Fibroblast of lung (primary cell): Measurements from ENCODE around the gene SYNJ1. TPM values are rescaled to one million over a fixed set of nuclear protein-coding genes. Genes with fewer than 3 reads are reported as not detected.

Experiments used
- DNase-seq, 2 donors: peaks; one replicate each; pipeline versions ENCODE4 v3.0.0 to v3.0.0-alpha.2; 2010; ENCODE audit warnings: low read depth in 2 of 2
- H2AFZ ChIP-seq: 2 replicates; pipeline ENCODE4 v1.5.1; 2012; ENCODE audit warnings: low read length, control low read depth, inconsistent platforms
- H3K27ac ChIP-seq: 2 replicates; pipeline ENCODE4 v1.5.1; 2011; ENCODE audit warnings: low read length, control low read depth; ENCODE audit not compliant: insufficient read depth
- H3K27me3 ChIP-seq: 2 replicates; pipeline ENCODE4 v1.5.1; 2011; ENCODE audit warnings: mild to moderate bottlenecking, low read length; ENCODE audit not compliant: control insufficient read depth, insufficient read depth
- H3K36me3 ChIP-seq: 2 replicates; pipeline ENCODE4 v1.5.1; 2011; ENCODE audit warnings: low read length; ENCODE audit not compliant: control insufficient read depth, insufficient read depth
- H3K4me1 ChIP-seq: 2 replicates; pipeline ENCODE4 v1.5.1; 2011; ENCODE audit warnings: low read length; ENCODE audit not compliant: control insufficient read depth, insufficient read depth; ENCODE audit errors: extremely low read depth
- H3K4me2 ChIP-seq: 2 replicates; pipeline ENCODE4 v1.5.1; 2011; ENCODE audit warnings: low read length, control low read depth; ENCODE audit not compliant: insufficient read depth; ENCODE audit errors: extremely low read depth
- H3K4me3 ChIP-seq, 4 experiments: fragments of 200-600 bp in 1 of 4; sonication (generic) in 1 of 4; replicated peaks in 1 of 4; 2 replicates each; pipeline ENCODE4 v1.5.1; 2011 to 2016; ENCODE audit warnings: low read length in 4 of 4, low read depth in 3 of 4, mild to moderate bottlenecking in 3 of 4, control low read depth in 2 of 4, inconsistent platforms in 1 of 4, mixed read lengths in 1 of 4; ENCODE audit not compliant: insufficient read depth in 1 of 4; ENCODE audit errors: control extremely low read depth in 1 of 4
- H3K79me2 ChIP-seq: 2 replicates; pipeline ENCODE4 v1.5.1; 2012; ENCODE audit warnings: mild to moderate bottlenecking, low read length, inconsistent platforms; ENCODE audit not compliant: control insufficient read depth, insufficient read depth
- H3K9ac ChIP-seq: 2 replicates; pipeline ENCODE4 v1.5.1; 2011; ENCODE audit warnings: mild to moderate bottlenecking, low read length, control low read depth; ENCODE audit not compliant: insufficient read depth
- H3K9me3 ChIP-seq: 2 replicates; pipeline ENCODE4 v1.5.1; 2012; ENCODE audit warnings: low read depth, low read length; ENCODE audit not compliant: control insufficient read depth, insufficient read depth
- H4K20me1 ChIP-seq: 2 replicates; pipeline ENCODE4 v1.5.1; 2011; ENCODE audit warnings: low read length; ENCODE audit not compliant: control insufficient read depth, insufficient read depth; ENCODE audit errors: extremely low read depth
- EZH2 ChIP-seq: IDR thresholded peaks from 2 replicates; pipeline ENCODE4 v1.5.1; 2012; ENCODE audit warnings: low read length, control low read depth, mild to moderate bottlenecking; ENCODE audit errors: missing control alignments
- polyA plus RNA-seq, 2 donors: library from polyadenylated mRNA; depleted of rRNA in 1 of 2; stranded (reverse) in 1 of 2; unstranded in 1 of 2; fragments of >200 nt; gene quantifications; 2 replicates each; pipeline ENCODE4 v1.2.1, GENCODE V29; 2011 to 2012; ENCODE audit warnings: missing spikeins in 1 of 2
- total RNA-seq: library from RNA; depleted of rRNA; stranded (reverse); fragments of >200 nt; gene quantifications from 2 replicates; pipeline ENCODE4 v1.2.1, GENCODE V29; 2014
- TF ChIP-seq, protein P1 (sequence below), 2 donors: IDR thresholded peaks in 1 of 2; conservative IDR thresholded peaks in 1 of 2; 1 replicate in 1 of 2; 2 replicates in 1 of 2; pipeline ENCODE4 v1.5.1; 2011 to 2012; ENCODE audit warnings: low read length in 2 of 2, control low read depth in 1 of 2, inconsistent platforms in 1 of 2, low read depth in 1 of 2, mild to moderate bottlenecking in 1 of 2

Gene SYNJ1
- total and polyA plus RNA-seq, 2 donors (not counting 1 experiment from before 2014, with no cell fraction given), result 6.1 to 10.4 TPM

- DNase-seq, result no peak
- Histone ChIP-seq H3K4me3 (no peak overlapping the region), H3K79me2 (no peaks in the 10 kb centered on the region), H2AFZ (no peak overlapping the region), H3K4me1 (no peaks in the 10 kb centered on the region), H3K4me2 (no peak overlapping the region), H3K27me3 (no peaks in the 10 kb centered on the region), H3K9ac (no peak overlapping the region), H4K20me1 (no peaks in the 10 kb centered on the region), H3K9me3 (no peaks in the 10 kb centered on the region), H3K27ac (no peak overlapping the region), H3K36me3 (peaks cover 2% of the 10 kb centered on the region)
- no peak for TF ChIP-seq EZH2
- TF ChIP-seq, protein P1, sequence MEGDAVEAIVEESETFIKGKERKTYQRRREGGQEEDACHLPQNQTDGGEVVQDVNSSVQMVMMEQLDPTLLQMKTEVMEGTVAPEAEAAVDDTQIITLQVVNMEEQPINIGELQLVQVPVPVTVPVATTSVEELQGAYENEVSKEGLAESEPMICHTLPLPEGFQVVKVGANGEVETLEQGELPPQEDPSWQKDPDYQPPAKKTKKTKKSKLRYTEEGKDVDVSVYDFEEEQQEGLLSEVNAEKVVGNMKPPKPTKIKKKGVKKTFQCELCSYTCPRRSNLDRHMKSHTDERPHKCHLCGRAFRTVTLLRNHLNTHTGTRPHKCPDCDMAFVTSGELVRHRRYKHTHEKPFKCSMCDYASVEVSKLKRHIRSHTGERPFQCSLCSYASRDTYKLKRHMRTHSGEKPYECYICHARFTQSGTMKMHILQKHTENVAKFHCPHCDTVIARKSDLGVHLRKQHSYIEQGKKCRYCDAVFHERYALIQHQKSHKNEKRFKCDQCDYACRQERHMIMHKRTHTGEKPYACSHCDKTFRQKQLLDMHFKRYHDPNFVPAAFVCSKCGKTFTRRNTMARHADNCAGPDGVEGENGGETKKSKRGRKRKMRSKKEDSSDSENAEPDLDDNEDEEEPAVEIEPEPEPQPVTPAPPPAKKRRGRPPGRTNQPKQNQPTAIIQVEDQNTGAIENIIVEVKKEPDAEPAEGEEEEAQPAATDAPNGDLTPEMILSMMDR (conservative IDR thresholded peaks at IDR 0.05 in 1 of 2, IDR thresholded peaks at IDR 0.05 in 1 of 2; ENCODE audit: low read depth in 1 of 2, low read length in 2 of 2), result no peak
Measured at GRCh38 chr21:32645261-32646182, 82.3 kb downstream of the SYNJ1 start.

- H3K27me3 ChIP-seq, result no peaks in the 10 kb centered on the region
- H3K4me1 ChIP-seq, result no peaks in the 10 kb centered on the region
- no peak for DNase-seq
- no peak overlapping the region for H3K4me3 ChIP-seq
- H3K9me3 ChIP-seq, result no peaks in the 10 kb centered on the region
- no peak overlapping the region for H3K4me2 ChIP-seq
- peaks cover 2% of the 10 kb centered on the region for H3K36me3 ChIP-seq
- H3K9ac ChIP-seq, result no peak overlapping the region
- H4K20me1 ChIP-seq, result no peaks in the 10 kb centered on the region
- no peaks in the 10 kb centered on the region for H3K79me2 ChIP-seq
- H2AFZ ChIP-seq, result no peak overlapping the region
- H3K27ac ChIP-seq, result no peak overlapping the region
- TF ChIP-seq, protein P1 (conservative IDR thresholded peaks at IDR 0.05 in 1 of 2, IDR thresholded peaks at IDR 0.05 in 1 of 2; ENCODE audit: low read depth in 1 of 2, low read length in 2 of 2), result no peak
- TF ChIP-seq EZH2, result no peak
Measured at GRCh38 chr21:32641710-32642698, 85.8 kb downstream of the SYNJ1 start.
